NB4 (cell line): ENCODE results near the gene ZNF544.

Source experiments
- MAX ChIP-seq: IDR thresholded peaks from 2 replicates; pipeline ENCODE4 v1.6.1; 2011; ENCODE audit warnings: low read depth, low read length
- MYC ChIP-seq: IDR thresholded peaks from 2 replicates; pipeline ENCODE4 v1.6.1; 2011; ENCODE audit warnings: low read depth, low read length
- POLR2A ChIP-seq: IDR thresholded peaks from 2 replicates; pipeline ENCODE4 v1.6.1; 2011; ENCODE audit warnings: mild to moderate bottlenecking; ENCODE audit not compliant: insufficient read length; ENCODE audit errors: extremely low read depth
- TF ChIP-seq, protein P1 (sequence below): IDR thresholded peaks from one replicate; pipeline ENCODE4 v1.5.1; 2012; ENCODE audit warnings: low read depth, low read length

DNA sequence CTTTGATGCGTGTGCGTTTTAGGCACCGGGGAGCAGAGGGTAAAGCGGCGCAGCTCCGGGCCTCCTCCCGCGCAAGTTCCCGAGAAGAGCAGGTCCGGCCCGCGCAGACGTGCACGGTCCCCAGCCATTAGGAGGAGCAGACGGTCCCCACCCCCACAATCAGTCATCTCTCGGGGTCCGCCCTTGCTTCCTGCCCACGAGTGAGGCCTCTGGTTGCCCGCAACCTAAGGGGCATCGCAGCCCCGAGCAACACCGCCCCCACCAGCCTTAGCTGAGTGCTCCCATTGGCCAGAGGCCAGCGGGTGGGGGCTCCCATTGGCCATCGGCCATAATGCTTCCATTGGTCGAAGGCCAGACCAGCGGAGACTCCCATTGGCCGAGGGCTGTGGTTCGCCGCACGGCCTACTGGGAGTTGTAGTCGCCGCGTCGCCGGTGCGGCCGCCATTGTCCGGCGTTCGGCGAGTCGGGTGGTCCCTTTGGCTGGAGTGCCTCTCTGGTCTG is 49.9 kb downstream of the ZNF544 start, which contains the start of gene ZNF8:
- TF ChIP-seq POLR2A (peak; percentile 61), MAX (peak; percentile 30; the same call in 1 of the 2 replicates), MYC (no peak; the same call in 1 of the 2 replicates)
- TF ChIP-seq, protein P1, sequence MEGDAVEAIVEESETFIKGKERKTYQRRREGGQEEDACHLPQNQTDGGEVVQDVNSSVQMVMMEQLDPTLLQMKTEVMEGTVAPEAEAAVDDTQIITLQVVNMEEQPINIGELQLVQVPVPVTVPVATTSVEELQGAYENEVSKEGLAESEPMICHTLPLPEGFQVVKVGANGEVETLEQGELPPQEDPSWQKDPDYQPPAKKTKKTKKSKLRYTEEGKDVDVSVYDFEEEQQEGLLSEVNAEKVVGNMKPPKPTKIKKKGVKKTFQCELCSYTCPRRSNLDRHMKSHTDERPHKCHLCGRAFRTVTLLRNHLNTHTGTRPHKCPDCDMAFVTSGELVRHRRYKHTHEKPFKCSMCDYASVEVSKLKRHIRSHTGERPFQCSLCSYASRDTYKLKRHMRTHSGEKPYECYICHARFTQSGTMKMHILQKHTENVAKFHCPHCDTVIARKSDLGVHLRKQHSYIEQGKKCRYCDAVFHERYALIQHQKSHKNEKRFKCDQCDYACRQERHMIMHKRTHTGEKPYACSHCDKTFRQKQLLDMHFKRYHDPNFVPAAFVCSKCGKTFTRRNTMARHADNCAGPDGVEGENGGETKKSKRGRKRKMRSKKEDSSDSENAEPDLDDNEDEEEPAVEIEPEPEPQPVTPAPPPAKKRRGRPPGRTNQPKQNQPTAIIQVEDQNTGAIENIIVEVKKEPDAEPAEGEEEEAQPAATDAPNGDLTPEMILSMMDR = no peak
